Activated T-cell treated with anti-CD3 and anti-CD28 coated beads, Interleukin-2, amount 50 U/mL, for 4 hours (primary cell): ENCODE results near the gene AGPAT3. TPM values are rescaled to one million over a fixed set of nuclear protein-coding genes. Genes with fewer than 3 reads are reported as not detected.

Experiments
- ATAC-seq, 2 donors: fragments of 200-7000 bp; cut with Tn5 transposase; one replicate each; pipeline ENCODE4 v1.10.0; 2021
- DNase-seq: peaks from one replicate; pipeline ENCODE4 v3.0.0-alpha.2; 2020
- H3K27me3 Mint-ChIP-seq: one replicate; pipeline ENCODE4 v1.8.0; 2021; ENCODE audit warnings: low read depth, mixed read lengths
- H3K36me3 Mint-ChIP-seq: one replicate; pipeline ENCODE4 v1.8.0; 2022; ENCODE audit warnings: mixed read lengths; ENCODE audit not compliant: insufficient read depth
- H3K4me1 Mint-ChIP-seq: one replicate; pipeline ENCODE4 v1.8.0; 2021; ENCODE audit warnings: low read depth, mixed read lengths
- H3K4me3 Mint-ChIP-seq: one replicate; pipeline ENCODE4 v1.8.0; 2021; ENCODE audit warnings: mild to moderate bottlenecking, moderate library complexity, mixed read lengths
- H3K9me3 Mint-ChIP-seq: one replicate; pipeline ENCODE4 v1.8.0; 2021; ENCODE audit warnings: mixed read lengths
- total RNA-seq, 3 donors: library from RNA; stranded (reverse); gene quantifications; one replicate each; pipeline ENCODE4 v1.2.1, GENCODE V29; 2021

AGPAT3 gene
- total RNA-seq, 3 donors from 2014 or later, result 97.4 to 122 (median 117) TPM

- Mint-ChIP-seq H3K27me3 (peaks cover 5% of the 10 kb centered on the region), H3K9me3 (no peaks in the 10 kb centered on the region), H3K4me3 (no peak overlapping the region), H3K4me1 (no peaks in the 10 kb centered on the region), H3K36me3 (no peaks in the 10 kb centered on the region)
- DNase-seq (no peak), ATAC-seq (no peak)
Observed at GRCh38 chr21:43994085-43994484, 129.1 kb downstream of the AGPAT3 start.

GRCh38 chr21:43994646-43995045 lies 129.6 kb downstream of the AGPAT3 start:
- Mint-ChIP-seq H3K27me3 (peaks cover 5% of the 10 kb centered on the region), H3K4me1 (no peaks in the 10 kb centered on the region), H3K36me3 (no peaks in the 10 kb centered on the region), H3K9me3 (no peaks in the 10 kb centered on the region), H3K4me3 (no peak overlapping the region)
- no peak for DNase-seq
- ATAC-seq, result no peak

GRCh38 chr21:43995521-43996105 lies 130.6 kb downstream of the AGPAT3 start:
- DNase-seq (no peak), ATAC-seq (no peak)
- H3K36me3 Mint-ChIP-seq, result no peaks in the 10 kb centered on the region
- no peak overlapping the region for H3K4me3 Mint-ChIP-seq
- H3K9me3 Mint-ChIP-seq, result no peaks in the 10 kb centered on the region
- H3K4me1 Mint-ChIP-seq, result no peaks in the 10 kb centered on the region
- H3K27me3 Mint-ChIP-seq, result peaks cover 5% of the 10 kb centered on the region

- Mint-ChIP-seq H3K27me3 (peaks cover 5% of the 10 kb centered on the region), H3K4me1 (no peaks in the 10 kb centered on the region), H3K9me3 (no peaks in the 10 kb centered on the region), H3K36me3 (no peaks in the 10 kb centered on the region), H3K4me3 (no peak overlapping the region)
- ATAC-seq, result no peak
- DNase-seq, result no peak
Observed at GRCh38 chr21:43997766-43998742, 133.0 kb downstream of the AGPAT3 start.

- DNase-seq (no peak), ATAC-seq (no peak)
- Mint-ChIP-seq H3K27me3 (peaks cover 5% of the 10 kb centered on the region), H3K4me1 (no peaks in the 10 kb centered on the region), H3K36me3 (no peaks in the 10 kb centered on the region), H3K9me3 (no peaks in the 10 kb centered on the region), H3K4me3 (no peak overlapping the region)
Observed at GRCh38 chr21:44000360-44000759, 135.3 kb downstream of the AGPAT3 start.

- Mint-ChIP-seq H3K4me1 (no peaks in the 10 kb centered on the region), H3K36me3 (no peaks in the 10 kb centered on the region), H3K9me3 (no peaks in the 10 kb centered on the region), H3K27me3 (peaks cover 3% of the 10 kb centered on the region), H3K4me3 (no peak overlapping the region)
- no peak for ATAC-seq
- DNase-seq, result no peak
Observed at GRCh38 chr21:44002511-44002910, 137.5 kb downstream of the AGPAT3 start.

- peaks cover 2% of the 10 kb centered on the region for H3K36me3 Mint-ChIP-seq
- no peak overlapping the region for H3K4me3 Mint-ChIP-seq
- no peaks in the 10 kb centered on the region for H3K4me1 Mint-ChIP-seq
- H3K27me3 Mint-ChIP-seq, result peaks cover 3% of the 10 kb centered on the region
- ATAC-seq, result no peak
- DNase-seq, result no peak
- H3K9me3 Mint-ChIP-seq, result no peaks in the 10 kb centered on the region
Observed at GRCh38 chr21:44003307-44003966, 138.4 kb downstream of the AGPAT3 start.

- Mint-ChIP-seq H3K36me3 (peaks cover 2% of the 10 kb centered on the region), H3K9me3 (no peaks in the 10 kb centered on the region), H3K4me1 (peaks cover under 1% of the 10 kb centered on the region), H3K27me3 (no peaks in the 10 kb centered on the region), H3K4me3 (no peak overlapping the region)
- DNase-seq (no peak), ATAC-seq (no peak)
Observed at GRCh38 chr21:44005071-44005470, 140.0 kb downstream of the AGPAT3 start.

GRCh38 chr21:44005593-44005992 lies 140.6 kb downstream of the AGPAT3 start:
- no peak overlapping the region for H3K4me3 Mint-ChIP-seq
- H3K27me3 Mint-ChIP-seq, result no peaks in the 10 kb centered on the region
- H3K4me1 Mint-ChIP-seq, result peaks cover 5% of the 10 kb centered on the region
- no peak for ATAC-seq
- DNase-seq, result no peak
- H3K9me3 Mint-ChIP-seq, result no peaks in the 10 kb centered on the region
- H3K36me3 Mint-ChIP-seq, result peaks cover 2% of the 10 kb centered on the region

GRCh38 chr21:44006017-44006619 lies 141.1 kb downstream of the AGPAT3 start:
- no peak for DNase-seq
- H3K4me3 Mint-ChIP-seq, result no peak overlapping the region
- no peaks in the 10 kb centered on the region for H3K27me3 Mint-ChIP-seq
- peaks cover 8% of the 10 kb centered on the region for H3K4me1 Mint-ChIP-seq
- ATAC-seq, result no peak
- H3K9me3 Mint-ChIP-seq, result no peaks in the 10 kb centered on the region
- peaks cover 2% of the 10 kb centered on the region for H3K36me3 Mint-ChIP-seq

GRCh38 chr21:44006656-44007055 lies 141.6 kb downstream of the AGPAT3 start:
- Mint-ChIP-seq H3K36me3 (peaks cover 2% of the 10 kb centered on the region), H3K4me1 (peaks cover 11% of the 10 kb centered on the region), H3K27me3 (no peaks in the 10 kb centered on the region), H3K9me3 (no peaks in the 10 kb centered on the region), H3K4me3 (no peak overlapping the region)
- ATAC-seq (no peak), DNase-seq (no peak)

GRCh38 chr21:44010429-44010828 lies 145.4 kb downstream of the AGPAT3 start:
- H3K27me3 Mint-ChIP-seq, result no peaks in the 10 kb centered on the region
- no peak for ATAC-seq
- peaks cover 2% of the 10 kb centered on the region for H3K36me3 Mint-ChIP-seq

GRCh38 chr21:44011123-44011522 lies 146.1 kb downstream of the AGPAT3 start:
- Mint-ChIP-seq H3K4me1 (peaks cover 39% of the 10 kb centered on the region), H3K9me3 (no peaks in the 10 kb centered on the region)
- ATAC-seq, result no peak

More at GRCh38 chr21:44010429-44010828, 145.4 kb downstream of the AGPAT3 start:
- Mint-ChIP-seq H3K9me3 (no peaks in the 10 kb centered on the region), H3K4me1 (peaks cover 33% of the 10 kb centered on the region), H3K4me3 (peak overlapping the region; percentile 46)
- no peak for DNase-seq

More at GRCh38 chr21:44011123-44011522, 146.1 kb downstream of the AGPAT3 start:
- no peak for DNase-seq
- Mint-ChIP-seq H3K4me3 (peak overlapping the region; percentile 87), H3K27me3 (no peaks in the 10 kb centered on the region), H3K36me3 (peaks cover 2% of the 10 kb centered on the region)
